ENCODE measurements around the gene LHFPL3. TPM values are rescaled to one million over a fixed set of nuclear protein-coding genes. Genes with fewer than 3 reads are reported as not detected.

The LHFPL3 gene
- total RNA-seq, 1 donor from 2014 or later: not detected

- Histone ChIP-seq H3K36me3 (ENCODE audit: control insufficient read depth in 3 of 3, insufficient read depth in 3 of 3, low read length in 3 of 3) (no peaks in the 10 kb centered on the region), H3K27me3 (ENCODE audit: control insufficient read depth in 3 of 3, insufficient read depth in 3 of 3, low read length in 3 of 3) (no peaks in the 10 kb centered on the region), H3K4me1 (ENCODE audit: control insufficient read depth in 3 of 3, insufficient read depth in 3 of 3, low read length in 3 of 3) (no peaks in the 10 kb centered on the region), H3K4me3 (ENCODE audit: low read length in 3 of 3) (no peak overlapping the region), H3K9me3 (ENCODE audit: control insufficient read depth in 3 of 3, low read length in 3 of 3) (no peaks in the 10 kb centered on the region), H3K9ac (ENCODE audit: low read depth in 1 of 3, low read length in 3 of 3) (no peak overlapping the region), H3K27ac (ENCODE audit: low read depth, low read length) (no peak overlapping the region)
Observed at GRCh38 chr7:104795616-104796398, 467.4 kb downstream of the LHFPL3 start.

- H3K27me3 ChIP-seq (ENCODE audit: control insufficient read depth in 3 of 3, insufficient read depth in 3 of 3, low read length in 3 of 3): no peaks in the 10 kb centered on the region
- H3K27ac ChIP-seq (ENCODE audit: low read depth, low read length): no peak overlapping the region
- H3K36me3 ChIP-seq (ENCODE audit: control insufficient read depth in 3 of 3, insufficient read depth in 3 of 3, low read length in 3 of 3): no peaks in the 10 kb centered on the region
Observed at GRCh38 chr7:104800307-104800706, 471.9 kb downstream of the LHFPL3 start.

GRCh38 chr7:104801022-104801421 is 472.6 kb downstream of the LHFPL3 start:
- H3K27me3 ChIP-seq (ENCODE audit: control insufficient read depth in 3 of 3, insufficient read depth in 3 of 3, low read length in 3 of 3): no peaks in the 10 kb centered on the region
- H3K4me1 ChIP-seq (ENCODE audit: control insufficient read depth in 3 of 3, insufficient read depth in 3 of 3, low read length in 3 of 3): no peaks in the 10 kb centered on the region
- H3K9ac ChIP-seq (ENCODE audit: low read depth in 1 of 3, low read length in 3 of 3): no peak overlapping the region
- no peaks in the 10 kb centered on the region for H3K9me3 ChIP-seq (ENCODE audit: control insufficient read depth in 3 of 3, low read length in 3 of 3)
- H3K36me3 ChIP-seq (ENCODE audit: control insufficient read depth in 3 of 3, insufficient read depth in 3 of 3, low read length in 3 of 3): no peaks in the 10 kb centered on the region
- H3K4me3 ChIP-seq (ENCODE audit: low read length in 3 of 3): no peak overlapping the region
- no peak overlapping the region for H3K27ac ChIP-seq (ENCODE audit: low read depth, low read length)

More at GRCh38 chr7:104800307-104800706, 471.9 kb downstream of the LHFPL3 start:
- Histone ChIP-seq H3K4me1 (ENCODE audit: control insufficient read depth in 3 of 3, insufficient read depth in 3 of 3, low read length in 3 of 3) (no peaks in the 10 kb centered on the region), H3K9ac (ENCODE audit: low read depth in 1 of 3, low read length in 3 of 3) (no peak overlapping the region), H3K9me3 (ENCODE audit: control insufficient read depth in 3 of 3, low read length in 3 of 3) (no peaks in the 10 kb centered on the region), H3K4me3 (ENCODE audit: low read length in 3 of 3) (no peak overlapping the region)

- H3K4me1 ChIP-seq (ENCODE audit: control insufficient read depth in 3 of 3, insufficient read depth in 3 of 3, low read length in 3 of 3): no peaks in the 10 kb centered on the region
- H3K27ac ChIP-seq (ENCODE audit: low read depth, low read length): no peak overlapping the region
- no peak overlapping the region for H3K4me3 ChIP-seq (ENCODE audit: low read length in 3 of 3)
- H3K27me3 ChIP-seq (ENCODE audit: control insufficient read depth in 3 of 3, insufficient read depth in 3 of 3, low read length in 3 of 3): no peaks in the 10 kb centered on the region
- no peak overlapping the region for H3K9ac ChIP-seq (ENCODE audit: low read depth in 1 of 3, low read length in 3 of 3)
- H3K9me3 ChIP-seq (ENCODE audit: control insufficient read depth in 3 of 3, low read length in 3 of 3): no peaks in the 10 kb centered on the region
- H3K36me3 ChIP-seq (ENCODE audit: control insufficient read depth in 3 of 3, insufficient read depth in 3 of 3, low read length in 3 of 3): no peaks in the 10 kb centered on the region
Observed at GRCh38 chr7:104803931-104804330, 475.5 kb downstream of the LHFPL3 start.

GRCh38 chr7:104804696-104805095 is 476.3 kb downstream of the LHFPL3 start:
- Histone ChIP-seq H3K36me3 (ENCODE audit: control insufficient read depth in 3 of 3, insufficient read depth in 3 of 3, low read length in 3 of 3) (no peaks in the 10 kb centered on the region), H3K27me3 (ENCODE audit: control insufficient read depth in 3 of 3, insufficient read depth in 3 of 3, low read length in 3 of 3) (peaks cover 0 to under 1% (median 0%) of the 10 kb centered on the region in 3 donors), H3K9me3 (ENCODE audit: control insufficient read depth in 3 of 3, low read length in 3 of 3) (no peaks in the 10 kb centered on the region)

GRCh38 chr7:104805449-104806317 is 477.3 kb downstream of the LHFPL3 start:
- Histone ChIP-seq H3K9me3 (ENCODE audit: control insufficient read depth in 3 of 3, low read length in 3 of 3) (no peaks in the 10 kb centered on the region), H3K4me1 (ENCODE audit: control insufficient read depth in 3 of 3, insufficient read depth in 3 of 3, low read length in 3 of 3) (no peaks in the 10 kb centered on the region), H3K36me3 (ENCODE audit: control insufficient read depth in 3 of 3, insufficient read depth in 3 of 3, low read length in 3 of 3) (no peaks in the 10 kb centered on the region), H3K27me3 (ENCODE audit: control insufficient read depth in 3 of 3, insufficient read depth in 3 of 3, low read length in 3 of 3) (peaks cover 0 to 5% (median 3%) of the 10 kb centered on the region in 3 donors), H3K9ac (ENCODE audit: low read depth in 1 of 3, low read length in 3 of 3) (no peak overlapping the region), H3K4me3 (ENCODE audit: low read length in 3 of 3) (no peak overlapping the region), H3K27ac (ENCODE audit: low read depth, low read length) (no peak overlapping the region)

More at GRCh38 chr7:104804696-104805095, 476.3 kb downstream of the LHFPL3 start:
- Histone ChIP-seq H3K27ac (ENCODE audit: low read depth, low read length) (no peak overlapping the region), H3K4me3 (ENCODE audit: low read length in 3 of 3) (no peak overlapping the region), H3K4me1 (ENCODE audit: control insufficient read depth in 3 of 3, insufficient read depth in 3 of 3, low read length in 3 of 3) (no peaks in the 10 kb centered on the region), H3K9ac (ENCODE audit: low read depth in 1 of 3, low read length in 3 of 3) (no peak overlapping the region)

- Histone ChIP-seq H3K9ac (ENCODE audit: low read depth in 1 of 3, low read length in 3 of 3) (no peak overlapping the region), H3K4me1 (ENCODE audit: control insufficient read depth in 3 of 3, insufficient read depth in 3 of 3, low read length in 3 of 3) (no peaks in the 10 kb centered on the region), H3K27ac (ENCODE audit: low read depth, low read length) (no peak overlapping the region), H3K4me3 (ENCODE audit: low read length in 3 of 3) (no peak overlapping the region), H3K36me3 (ENCODE audit: control insufficient read depth in 3 of 3, insufficient read depth in 3 of 3, low read length in 3 of 3) (no peaks in the 10 kb centered on the region), H3K9me3 (ENCODE audit: control insufficient read depth in 3 of 3, low read length in 3 of 3) (no peaks in the 10 kb centered on the region), H3K27me3 (ENCODE audit: control insufficient read depth in 3 of 3, insufficient read depth in 3 of 3, low read length in 3 of 3) (peaks cover 0 to 5% (median 3%) of the 10 kb centered on the region in 3 donors)
Observed at GRCh38 chr7:104807671-104808070, 479.3 kb downstream of the LHFPL3 start.

GRCh38 chr7:104809906-104810305 is 481.5 kb downstream of the LHFPL3 start:
- H3K9ac ChIP-seq (ENCODE audit: low read depth in 1 of 3, low read length in 3 of 3): no peak overlapping the region
- H3K36me3 ChIP-seq (ENCODE audit: control insufficient read depth in 3 of 3, insufficient read depth in 3 of 3, low read length in 3 of 3): no peaks in the 10 kb centered on the region
- H3K27ac ChIP-seq (ENCODE audit: low read depth, low read length): no peak overlapping the region
- no peaks in the 10 kb centered on the region for H3K9me3 ChIP-seq (ENCODE audit: control insufficient read depth in 3 of 3, low read length in 3 of 3)
- peaks cover 0 to 11% (median 3%) of the 10 kb centered on the region in 3 donors for H3K27me3 ChIP-seq (ENCODE audit: control insufficient read depth in 3 of 3, insufficient read depth in 3 of 3, low read length in 3 of 3)
- no peaks in the 10 kb centered on the region for H3K4me1 ChIP-seq (ENCODE audit: control insufficient read depth in 3 of 3, insufficient read depth in 3 of 3, low read length in 3 of 3)
- no peak overlapping the region for H3K4me3 ChIP-seq (ENCODE audit: low read length in 3 of 3)

GRCh38 chr7:104814126-104814525 is 485.7 kb downstream of the LHFPL3 start:
- peaks cover 0 to 11% (median 3%) of the 10 kb centered on the region in 3 donors for H3K27me3 ChIP-seq (ENCODE audit: control insufficient read depth in 3 of 3, insufficient read depth in 3 of 3, low read length in 3 of 3)
- no peaks in the 10 kb centered on the region for H3K9me3 ChIP-seq (ENCODE audit: control insufficient read depth in 3 of 3, low read length in 3 of 3)
- no peak overlapping the region for H3K9ac ChIP-seq (ENCODE audit: low read depth in 1 of 3, low read length in 3 of 3)
- no peak overlapping the region for H3K27ac ChIP-seq (ENCODE audit: low read depth, low read length)
- no peak overlapping the region for H3K4me3 ChIP-seq (ENCODE audit: low read length in 3 of 3)
- H3K4me1 ChIP-seq (ENCODE audit: control insufficient read depth in 3 of 3, insufficient read depth in 3 of 3, low read length in 3 of 3): no peaks in the 10 kb centered on the region
- H3K36me3 ChIP-seq (ENCODE audit: control insufficient read depth in 3 of 3, insufficient read depth in 3 of 3, low read length in 3 of 3): no peaks in the 10 kb centered on the region

Measured in skeletal muscle tissue (tissue), 4 donors.